Heart left ventricle (tissue), 13 donors: ENCODE results near the gene KCNC4.

Experiments used
- POLR2A ChIP-seq, 2 donors: fragments of 450-650 bp; IDR thresholded peaks; one replicate each; pipeline ENCODE4 v1.6.1; 2017; ENCODE audit warnings: antibody characterized with exemption in 2 of 2, mild to moderate bottlenecking in 2 of 2, moderate library complexity in 2 of 2
- TF ChIP-seq, protein P1 (sequence below), 12 donors: fragments of 200-600 bp; sonication (generic) in 4 of 12; IDR thresholded peaks; one replicate each; pipeline versions ENCODE4 v1.5.0 to v1.8.0; 2018 to 2022; ENCODE audit warnings: antibody characterized with exemption in 12 of 12, mild to moderate bottlenecking in 5 of 12
- donor health status: ischemic (EF 13 %, LVEDD 7.1; RV severe dilation, severe dysfunction).
- donor health status: DM: no; HTN: yes; CAD: no.
- donor health status: DM: no; HTN: no; CAD: no.
- donor health status: ischemic (EF 25% LVEDD 6.9; RV normal size, moderate dysfunction).
- donor health status: ischemic (EF 25% LVEDD 5.7; RV mildly dilated, moderate dysfunction).
- donor health status: ischemic (EF 35%, LVEDD 5.7; RV mildly dilated, moderate dysfunction).
- donor health status: nonischemic (EF 11% LVEDD 7.7; RV severe dilation, severe dysfunction).
- donor health status: DM: yes; HTN: yes; CAD: no.
- donor health status: PGD.
- donor health status: ischemic (EF 29% LVEDD 5.4; RV normal size, mild dysfunction).
- donor health status: nonischemic (EF 23%, LVEDD 6.1; RV moderate dilation, normal function).

- TF ChIP-seq, protein P1, sequence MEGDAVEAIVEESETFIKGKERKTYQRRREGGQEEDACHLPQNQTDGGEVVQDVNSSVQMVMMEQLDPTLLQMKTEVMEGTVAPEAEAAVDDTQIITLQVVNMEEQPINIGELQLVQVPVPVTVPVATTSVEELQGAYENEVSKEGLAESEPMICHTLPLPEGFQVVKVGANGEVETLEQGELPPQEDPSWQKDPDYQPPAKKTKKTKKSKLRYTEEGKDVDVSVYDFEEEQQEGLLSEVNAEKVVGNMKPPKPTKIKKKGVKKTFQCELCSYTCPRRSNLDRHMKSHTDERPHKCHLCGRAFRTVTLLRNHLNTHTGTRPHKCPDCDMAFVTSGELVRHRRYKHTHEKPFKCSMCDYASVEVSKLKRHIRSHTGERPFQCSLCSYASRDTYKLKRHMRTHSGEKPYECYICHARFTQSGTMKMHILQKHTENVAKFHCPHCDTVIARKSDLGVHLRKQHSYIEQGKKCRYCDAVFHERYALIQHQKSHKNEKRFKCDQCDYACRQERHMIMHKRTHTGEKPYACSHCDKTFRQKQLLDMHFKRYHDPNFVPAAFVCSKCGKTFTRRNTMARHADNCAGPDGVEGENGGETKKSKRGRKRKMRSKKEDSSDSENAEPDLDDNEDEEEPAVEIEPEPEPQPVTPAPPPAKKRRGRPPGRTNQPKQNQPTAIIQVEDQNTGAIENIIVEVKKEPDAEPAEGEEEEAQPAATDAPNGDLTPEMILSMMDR (IDR thresholded peaks at IDR 0.05) = no peak
- TF ChIP-seq POLR2A (IDR thresholded peaks at IDR 0.05) = no peak
These were observed 39.9 kb downstream of the KCNC4 start for GRCh38 chr1:110250008-110250407.
